ENCODE measurements around the gene CST7.

Gene CST7

DNA sequence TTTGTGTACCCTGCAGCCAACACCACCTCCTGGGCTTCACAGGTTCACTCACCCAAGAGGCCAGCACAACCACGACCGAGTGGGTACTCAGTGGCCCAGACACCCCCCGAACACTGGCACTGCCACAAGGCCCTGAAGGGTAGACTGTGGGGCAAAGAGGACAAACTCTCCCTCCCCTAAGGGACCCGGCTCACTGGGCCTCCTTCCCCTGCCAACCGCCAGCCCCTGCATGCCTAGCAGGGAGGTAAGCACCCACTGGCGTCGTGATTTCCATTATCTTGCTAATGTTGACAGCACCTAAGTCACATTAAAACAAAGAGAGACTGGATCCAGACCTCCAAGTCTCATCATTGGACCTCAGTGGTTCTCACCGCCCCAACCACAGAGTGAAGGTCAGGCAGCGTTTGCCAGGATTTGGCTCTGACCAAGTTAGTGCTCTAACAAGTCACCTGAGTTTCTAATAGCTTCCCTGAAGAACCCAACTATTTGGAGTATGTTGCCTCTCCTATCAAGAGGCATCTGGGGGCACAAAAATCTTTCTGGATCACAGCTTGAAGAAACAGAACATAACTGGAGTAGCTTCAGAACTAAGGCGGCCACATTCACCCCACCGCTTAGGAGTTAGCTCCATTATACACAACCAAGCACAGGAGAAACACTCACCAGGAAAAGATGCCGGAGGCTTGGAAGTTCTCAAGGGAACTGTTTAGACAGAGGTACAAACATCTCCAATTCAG is 57.5 kb downstream of the CST7 start:
- no peak for DNase-seq

GRCh38 chr20:25007491-25008305 is 58.6 kb downstream of the CST7 start:
- no peak for DNase-seq

DNA sequence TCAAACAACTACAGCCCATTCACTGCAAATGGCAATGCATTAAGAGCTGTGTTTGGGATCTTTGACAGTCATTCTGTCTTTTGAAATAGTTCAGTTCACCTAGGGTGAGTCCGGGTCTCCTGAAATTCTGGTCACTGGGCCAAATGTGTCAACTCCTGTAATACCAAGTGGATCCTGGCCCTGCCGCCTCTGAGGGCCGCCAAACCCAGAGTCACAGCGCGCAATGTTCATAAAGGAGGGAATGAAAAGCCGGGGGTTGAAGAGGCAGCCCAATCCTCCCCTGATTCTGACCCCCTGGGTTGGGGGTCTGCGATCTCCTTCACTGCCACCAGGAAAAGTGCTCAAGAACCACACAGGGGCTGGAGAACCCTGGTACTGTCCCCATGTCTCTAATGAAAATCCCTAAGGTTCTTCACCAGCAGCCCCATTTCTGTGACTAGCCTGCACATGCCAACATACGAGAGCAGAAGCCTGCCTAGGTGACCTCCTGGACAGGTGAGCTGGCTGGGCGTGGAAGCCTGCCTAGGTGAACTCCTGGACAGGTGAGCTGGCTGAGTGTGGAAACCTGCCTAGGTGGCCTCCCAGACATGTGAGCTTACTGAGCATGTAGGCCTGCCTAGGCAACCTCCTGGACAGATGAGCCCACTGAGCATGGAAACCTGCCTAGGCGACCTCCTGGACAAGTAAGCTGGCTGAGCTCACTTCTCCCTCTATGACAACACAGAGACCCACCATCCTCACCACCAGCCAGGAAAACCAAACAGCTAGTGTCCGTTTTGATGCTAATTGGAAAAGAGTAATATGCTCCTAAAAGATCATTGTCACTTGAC is 59.5 kb downstream of the CST7 start:
- no peak for DNase-seq

All from DMS79 (cell line).